NCI-H2196 treated with DMSO at 0.1 percent for 48 hours (cell line): ENCODE data around the gene ZNF791.
"Not testable (repeated sequence)": the region's sequence is repeated elsewhere in the genome, so short reads cannot be mapped to it uniquely, and the experiment has no call there.

Experiments used
- DNase-seq: peaks from one replicate; lab custom pipeline; 2025; ENCODE audit not compliant: unreplicated experiment; lab: John Stamatoyannopoulos, UW

The ZNF791 gene

DNA sequence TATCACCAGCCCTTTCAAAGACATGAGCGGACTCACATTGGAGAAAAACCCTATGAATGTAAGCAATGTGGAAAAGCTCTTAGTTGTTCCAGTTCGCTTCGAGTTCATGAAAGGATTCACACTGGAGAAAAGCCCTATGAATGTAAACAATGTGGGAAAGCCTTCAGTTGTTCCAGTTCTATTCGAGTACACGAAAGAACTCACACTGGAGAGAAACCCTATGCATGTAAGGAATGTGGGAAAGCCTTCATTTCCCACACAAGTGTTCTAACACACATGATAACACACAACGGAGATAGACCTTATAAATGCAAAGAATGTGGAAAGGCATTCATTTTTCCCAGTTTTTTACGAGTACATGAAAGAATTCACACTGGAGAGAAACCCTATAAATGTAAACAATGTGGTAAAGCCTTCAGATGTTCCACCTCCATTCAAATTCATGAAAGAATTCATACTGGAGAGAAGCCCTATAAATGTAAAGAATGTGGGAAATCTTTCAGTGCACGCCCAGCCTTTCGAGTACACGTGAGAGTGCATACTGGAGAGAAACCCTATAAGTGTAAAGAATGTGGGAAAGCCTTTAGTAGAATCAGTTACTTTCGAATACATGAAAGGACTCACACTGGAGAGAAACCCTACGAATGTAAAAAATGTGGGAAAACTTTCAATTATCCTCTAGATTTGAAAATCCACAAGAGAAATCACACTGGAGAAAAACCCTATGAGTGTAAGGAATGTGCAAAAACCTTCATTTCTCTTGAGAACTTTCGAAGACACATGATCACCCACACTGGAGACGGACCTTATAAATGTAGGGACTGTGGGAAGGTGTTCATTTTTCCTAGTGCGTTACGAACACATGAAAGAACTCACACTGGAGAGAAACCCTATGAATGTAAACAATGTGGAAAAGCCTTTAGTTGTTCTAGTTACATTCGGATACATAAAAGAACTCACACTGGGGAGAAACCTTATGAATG lies 17.6 kb downstream of the ZNF791 start:
- DNase-seq = no peak

- DNase-seq = no peak
These were observed 18.5 kb downstream of the ZNF791 start for GRCh38 chr19:12629215-12629614.

DNA sequence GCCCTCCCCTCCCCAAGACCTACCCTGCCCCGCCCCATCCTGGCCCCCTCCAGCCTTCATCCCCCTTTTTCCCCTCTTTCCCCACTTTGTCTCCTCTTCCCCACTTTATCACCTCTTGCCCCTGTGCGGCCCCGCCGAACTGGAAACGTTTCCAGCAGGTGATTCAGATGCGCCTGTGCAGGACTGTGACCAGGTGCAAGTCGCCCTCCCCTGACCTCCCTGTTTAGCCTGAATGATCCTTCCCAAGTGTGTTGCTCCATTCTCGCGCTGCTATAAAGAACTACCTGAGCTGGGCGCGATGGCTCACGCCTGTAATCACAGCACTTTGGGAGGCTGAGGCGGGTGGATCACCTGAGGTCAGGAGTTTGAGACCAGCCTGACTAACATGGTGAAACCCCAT lies 25.9 kb downstream of the ZNF791 start:
- DNase-seq = no peak

GRCh38 chr19:12638611-12639182 lies 28.0 kb downstream of the ZNF791 start:
- no peak for DNase-seq

DNA sequence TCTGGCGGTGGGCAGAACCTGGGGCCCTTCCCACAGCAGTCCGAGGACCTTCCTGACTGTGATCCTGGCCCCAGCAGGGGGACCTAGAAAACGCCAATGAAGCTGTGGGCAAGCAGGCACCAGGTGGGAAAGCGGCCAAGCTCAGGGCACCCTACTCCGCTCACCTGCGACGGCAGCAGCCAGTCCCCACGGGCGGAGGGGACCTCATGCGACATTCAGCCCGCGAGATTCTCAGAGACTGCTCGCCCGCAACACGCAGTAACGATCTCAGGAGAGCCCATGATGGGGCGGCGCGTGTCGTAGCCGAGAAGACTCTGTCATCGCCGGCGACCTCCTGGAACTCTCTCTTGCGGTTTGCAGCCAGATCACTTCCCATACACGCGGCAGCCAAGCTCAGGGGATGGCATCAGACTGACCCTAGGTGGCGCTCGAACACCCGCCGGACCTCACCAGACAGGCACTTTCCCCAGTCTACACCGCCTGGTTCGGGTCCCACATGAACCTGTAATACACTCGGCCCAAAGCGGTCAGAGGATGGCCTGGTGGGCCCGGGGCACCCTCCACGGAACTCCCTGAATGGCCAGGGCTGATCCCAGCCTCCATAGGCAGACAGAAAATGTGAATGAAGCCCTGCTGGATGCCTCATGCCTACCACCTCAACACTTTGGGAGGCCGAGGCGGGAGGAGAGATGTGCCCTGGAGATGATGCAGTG lies 29.3 kb downstream of the ZNF791 start:
- DNase-seq = peak; percentile 44

DNA sequence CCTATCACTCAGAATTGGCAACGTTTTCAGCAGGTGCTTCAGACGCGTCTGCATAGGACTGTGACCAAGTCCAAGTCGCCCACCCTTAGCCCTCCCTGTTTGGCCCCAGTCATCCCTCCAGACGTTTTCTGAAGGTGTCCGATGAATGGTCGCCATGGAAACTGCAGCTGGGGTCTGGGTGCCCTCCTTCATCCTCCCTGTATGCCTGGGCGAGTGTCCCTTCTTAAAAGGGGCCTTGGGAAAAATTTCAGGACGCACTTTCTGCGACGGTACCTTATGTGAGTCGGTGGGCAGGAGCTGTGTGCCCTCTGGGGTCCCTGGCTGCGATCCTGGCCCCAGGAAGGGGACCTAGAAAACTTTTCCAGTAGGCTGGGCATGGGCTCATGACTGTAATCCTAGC lies 30.7 kb downstream of the ZNF791 start:
- DNase-seq = no peak

DNA sequence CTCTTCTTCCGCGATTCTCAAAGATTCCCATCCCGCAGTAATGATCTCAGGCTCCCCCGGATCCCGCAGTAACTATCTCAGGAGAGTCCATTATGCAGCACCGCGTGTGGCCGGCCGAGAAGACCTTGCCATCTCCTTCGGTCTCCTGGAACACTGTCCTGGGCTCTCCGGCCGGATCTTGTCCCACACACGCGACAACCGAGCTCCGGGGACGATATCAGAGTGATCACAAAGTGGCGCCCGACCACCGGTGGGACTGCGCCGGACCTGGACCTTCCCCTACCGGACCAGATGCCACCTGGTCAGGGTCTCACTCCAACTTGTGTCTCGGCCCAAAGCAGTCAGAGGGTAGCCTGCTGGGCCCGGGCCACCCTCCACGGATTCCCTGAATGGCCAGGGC lies 31.8 kb downstream of the ZNF791 start:
- no peak for DNase-seq

- not testable (repeated sequence) for DNase-seq
These were observed 33.0 kb downstream of the ZNF791 start for GRCh38 chr19:12643716-12644115.

- no peak for DNase-seq
These were observed 35.8 kb downstream of the ZNF791 start for GRCh38 chr19:12646551-12646950.

DNA sequence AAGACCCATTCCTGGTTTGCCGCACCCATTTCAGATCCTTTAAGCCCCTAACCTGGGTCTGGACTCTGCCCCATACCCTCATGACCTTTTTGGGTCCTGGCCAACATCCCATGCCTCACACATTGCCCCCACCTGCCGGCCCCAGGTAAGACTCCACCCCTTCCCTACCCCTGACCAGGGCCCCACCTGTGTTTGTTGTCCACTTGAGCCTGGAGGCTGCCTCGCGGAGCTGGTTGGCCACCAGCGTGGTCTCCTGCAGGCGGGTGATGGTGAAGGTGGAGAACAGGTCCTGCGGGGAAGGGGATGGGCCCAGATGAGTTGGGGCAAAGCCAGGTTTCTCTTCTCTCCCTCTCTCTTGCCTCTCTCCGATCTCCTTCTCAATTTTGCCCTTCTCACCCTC lies 36.3 kb downstream of the ZNF791 start:
- no peak for DNase-seq

GRCh38 chr19:12647490-12648071 lies 36.9 kb downstream of the ZNF791 start:
- peak; percentile 43 for DNase-seq

- no peak for DNase-seq
These were observed 37.4 kb downstream of the ZNF791 start for GRCh38 chr19:12648088-12648487.

DNA sequence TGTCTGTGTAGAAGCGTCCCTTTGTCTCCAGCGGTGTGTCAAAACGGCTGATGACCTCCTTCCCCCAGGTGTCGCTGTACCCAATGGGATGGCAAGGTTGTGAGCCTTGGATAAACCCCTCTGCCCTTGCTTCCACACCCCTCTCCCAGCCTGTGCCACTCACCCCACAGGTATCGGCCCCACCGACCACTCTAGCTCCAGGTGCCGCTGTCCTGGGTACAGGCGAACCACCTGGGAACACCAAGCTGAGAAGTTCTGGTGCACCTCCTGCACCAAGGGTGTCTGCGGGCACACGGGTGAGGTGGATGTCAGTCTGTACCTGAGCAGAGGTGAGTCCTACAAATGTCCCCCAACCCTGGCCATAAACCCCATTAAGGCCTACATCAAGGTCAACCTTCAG lies 39.2 kb downstream of the ZNF791 start:
- no peak for DNase-seq

GRCh38 chr19:12652219-12652618 lies 41.5 kb downstream of the ZNF791 start:
- DNase-seq = no peak

GRCh38 chr19:12655546-12655945 lies 44.8 kb downstream of the ZNF791 start:
- DNase-seq = no peak

DNA sequence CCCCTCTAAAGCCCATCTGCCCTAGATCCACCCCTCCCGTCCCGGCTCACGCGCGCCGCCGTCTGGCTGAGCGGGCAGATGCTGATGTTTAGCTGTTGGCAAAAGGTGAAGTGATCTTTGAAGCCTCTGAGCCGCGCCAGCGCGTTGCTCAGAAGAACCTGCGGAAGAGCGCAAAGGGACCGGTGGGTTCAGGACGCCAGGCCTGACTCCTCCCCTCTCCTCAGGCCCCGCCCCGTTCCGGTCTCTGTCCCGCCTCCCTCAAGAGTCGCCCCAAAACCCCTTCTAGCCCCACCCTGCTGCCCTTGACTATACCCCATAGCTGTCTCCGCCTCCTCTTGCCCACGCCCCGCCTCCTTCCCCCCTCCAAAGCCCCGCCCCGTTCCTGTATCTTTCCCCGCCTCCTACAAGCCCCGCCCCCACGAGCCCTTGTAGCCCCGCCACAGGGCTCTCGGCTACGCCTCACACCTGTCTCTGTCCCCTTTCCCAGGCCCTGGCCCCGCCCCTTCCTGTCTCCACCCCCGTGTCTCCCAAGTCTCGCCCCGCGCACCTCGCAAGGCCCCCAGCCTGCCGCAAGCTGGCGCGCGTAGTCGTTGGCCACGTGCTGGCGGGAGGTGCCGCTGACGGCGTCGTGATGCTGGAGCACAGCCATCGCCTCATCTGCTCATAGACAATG lies 46.3 kb downstream of the ZNF791 start:
- DNase-seq = no peak

DNA sequence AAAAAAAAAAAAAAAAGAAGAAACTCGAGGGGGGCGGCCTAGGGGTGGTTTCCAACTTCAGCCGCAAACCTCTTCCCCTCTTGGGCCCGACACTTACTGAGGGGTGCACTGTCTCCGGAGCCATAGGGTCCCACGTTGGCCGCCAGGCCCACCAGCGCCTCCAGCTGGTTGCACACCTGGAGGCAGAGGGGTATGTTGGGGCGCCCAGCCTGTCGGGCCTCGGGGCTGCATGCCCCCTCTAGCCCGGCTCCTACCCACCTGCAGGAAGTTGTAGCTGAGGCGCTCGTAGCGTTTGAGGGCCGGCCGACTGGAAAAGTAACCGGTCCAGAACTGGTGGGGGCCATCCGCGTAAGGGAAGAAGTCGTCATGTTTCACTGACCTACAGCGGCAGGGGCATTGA lies 47.2 kb downstream of the ZNF791 start:
- no peak for DNase-seq

GRCh38 chr19:12660980-12661379 lies 50.3 kb downstream of the ZNF791 start:
- no peak for DNase-seq

DNA sequence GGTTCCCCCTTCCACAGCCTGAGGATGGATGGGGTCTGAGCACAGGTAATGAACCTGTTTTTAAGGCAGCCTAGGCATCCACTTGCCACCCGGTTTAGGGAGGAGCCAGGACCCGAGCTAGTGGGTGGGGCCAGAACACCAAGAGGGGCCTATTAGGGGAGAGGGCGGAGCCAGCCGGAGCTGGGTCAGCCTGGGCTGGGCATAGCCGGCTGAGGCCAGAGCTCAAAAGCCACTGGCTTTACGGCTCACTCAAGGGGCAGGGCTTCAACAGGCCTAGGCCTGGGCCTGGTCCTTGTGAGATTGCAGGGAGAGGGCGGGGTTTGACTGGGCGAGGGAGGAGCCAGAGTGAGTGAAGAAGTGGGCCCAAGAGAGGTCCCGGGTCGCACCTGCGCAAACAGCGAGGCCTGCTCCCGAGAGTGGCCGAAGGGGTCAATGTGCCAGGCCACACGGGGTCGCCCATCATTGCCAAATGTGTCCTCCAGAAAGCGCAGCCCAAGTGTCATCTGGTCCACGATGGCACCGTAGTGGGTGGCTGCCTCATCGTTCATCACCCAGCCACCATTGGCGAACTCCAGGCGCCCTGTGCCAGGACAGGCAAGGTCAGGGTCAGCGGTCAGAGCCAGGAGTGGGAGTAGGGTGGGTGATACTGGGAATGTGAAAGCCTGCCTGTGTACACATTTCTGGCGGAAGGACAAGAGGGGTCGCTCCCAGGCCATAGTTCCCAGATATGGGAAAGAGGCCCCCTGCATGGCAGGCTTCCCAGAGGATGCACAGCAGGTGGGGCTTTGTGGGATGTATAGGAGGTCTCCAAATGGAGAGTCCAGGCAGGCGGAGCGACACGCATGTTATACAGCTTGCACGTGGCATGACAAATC lies 53.9 kb downstream of the ZNF791 start:
- peak; percentile 30 for DNase-seq

DNA sequence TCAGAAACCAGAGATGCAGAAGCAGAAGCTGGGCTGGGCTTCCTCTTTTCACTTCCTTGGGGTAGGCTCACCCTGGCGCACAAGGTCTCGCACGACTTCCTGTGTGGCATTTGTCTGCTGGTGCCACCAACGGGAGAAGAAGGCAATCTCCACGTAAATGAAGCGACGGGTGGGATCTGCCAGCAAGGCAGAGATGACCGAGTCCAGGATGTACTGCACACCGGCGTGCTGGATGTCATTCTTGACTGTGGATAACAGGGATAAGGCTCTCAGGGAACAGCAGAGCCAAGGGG lies 54.5 kb downstream of the ZNF791 start:
- DNase-seq = no peak
